Adrenal gland (tissue), 5 donors: ENCODE results near the gene NRXN3.

Experiments
- POLR2A ChIP-seq, 2 donors: fragments of 450-650 bp; IDR thresholded peaks; one replicate each; pipeline ENCODE4 v1.6.1; 2017; ENCODE audit warnings: antibody characterized with exemption in 2 of 2, mild to moderate bottlenecking in 2 of 2, moderate library complexity in 1 of 2
- TF ChIP-seq, protein P1 (sequence below), 6 experiments: fragments of 450-650 bp in 4 of 6; fragments of 200-600 bp in 2 of 6; sonication (generic) in 1 of 6; IDR thresholded peaks; 1 replicate in 5 of 6; 2 replicates in 1 of 6; pipeline versions ENCODE4 v1.5.1 to v1.8.0; 2016 to 2021; ENCODE audit warnings: antibody characterized with exemption in 6 of 6, mild to moderate bottlenecking in 2 of 6, moderate library complexity in 1 of 6
- donor health status: DM: no; HTN: no; CAD: no.

GRCh38 chr14:78363008-78363407 lies 192.8 kb downstream of the NRXN3 start:
- TF ChIP-seq, protein P1, sequence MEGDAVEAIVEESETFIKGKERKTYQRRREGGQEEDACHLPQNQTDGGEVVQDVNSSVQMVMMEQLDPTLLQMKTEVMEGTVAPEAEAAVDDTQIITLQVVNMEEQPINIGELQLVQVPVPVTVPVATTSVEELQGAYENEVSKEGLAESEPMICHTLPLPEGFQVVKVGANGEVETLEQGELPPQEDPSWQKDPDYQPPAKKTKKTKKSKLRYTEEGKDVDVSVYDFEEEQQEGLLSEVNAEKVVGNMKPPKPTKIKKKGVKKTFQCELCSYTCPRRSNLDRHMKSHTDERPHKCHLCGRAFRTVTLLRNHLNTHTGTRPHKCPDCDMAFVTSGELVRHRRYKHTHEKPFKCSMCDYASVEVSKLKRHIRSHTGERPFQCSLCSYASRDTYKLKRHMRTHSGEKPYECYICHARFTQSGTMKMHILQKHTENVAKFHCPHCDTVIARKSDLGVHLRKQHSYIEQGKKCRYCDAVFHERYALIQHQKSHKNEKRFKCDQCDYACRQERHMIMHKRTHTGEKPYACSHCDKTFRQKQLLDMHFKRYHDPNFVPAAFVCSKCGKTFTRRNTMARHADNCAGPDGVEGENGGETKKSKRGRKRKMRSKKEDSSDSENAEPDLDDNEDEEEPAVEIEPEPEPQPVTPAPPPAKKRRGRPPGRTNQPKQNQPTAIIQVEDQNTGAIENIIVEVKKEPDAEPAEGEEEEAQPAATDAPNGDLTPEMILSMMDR (IDR thresholded peaks at IDR 0.05) = no peak
- TF ChIP-seq POLR2A (IDR thresholded peaks at IDR 0.05) = no peak
